HG03066 (cell line): ENCODE results near the gene PADI2.

Source experiments
- ATAC-seq: cut with Tn5 transposase; IDR thresholded peaks from one replicate; pipeline ENCODE4 v1.9.1; 2021; ENCODE audit warnings: low read depth; ENCODE audit not compliant: unreplicated experiment

Gene PADI2

DNA sequence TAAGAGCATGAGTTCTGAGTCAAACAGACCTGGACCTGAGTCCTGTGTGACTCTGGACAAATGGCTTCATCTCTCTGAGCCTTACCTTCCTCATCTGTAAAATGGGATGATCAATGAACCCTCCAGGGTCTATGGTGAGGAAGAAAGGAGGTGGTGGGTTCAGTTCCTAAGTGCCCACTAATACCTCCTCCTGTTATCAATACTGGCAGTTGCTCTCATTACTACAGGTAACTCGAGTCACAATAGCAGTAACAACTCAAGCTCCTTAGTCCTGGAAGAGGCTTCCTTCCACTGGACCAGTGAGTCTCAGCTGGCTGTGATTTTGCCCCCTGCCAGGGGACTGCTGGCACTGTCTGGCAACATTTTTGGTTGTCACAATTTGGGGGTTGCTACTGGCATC, 2.6 kb downstream of the PADI2 start:
- ATAC-seq, result no peak

DNA sequence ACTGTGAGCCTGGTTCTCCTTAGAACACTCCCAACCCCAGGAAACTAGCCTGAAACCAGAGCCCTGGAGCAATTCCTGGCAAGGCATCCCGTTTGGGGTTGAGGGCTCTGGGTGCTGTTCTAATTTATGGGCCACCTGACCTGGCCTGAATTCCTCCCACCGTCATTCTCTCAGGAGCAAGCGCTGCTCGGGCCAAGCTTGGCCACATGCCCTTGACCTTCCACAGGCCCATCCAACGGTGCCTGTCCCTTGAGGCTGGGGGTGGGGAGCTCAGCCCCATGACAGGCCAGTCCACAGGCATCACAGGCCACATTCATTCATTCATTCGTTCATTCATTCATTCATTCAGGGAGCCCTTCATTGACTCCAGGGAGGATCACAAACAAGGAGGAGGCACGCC, 5.3 kb downstream of the PADI2 start:
- ATAC-seq, result no peak

DNA sequence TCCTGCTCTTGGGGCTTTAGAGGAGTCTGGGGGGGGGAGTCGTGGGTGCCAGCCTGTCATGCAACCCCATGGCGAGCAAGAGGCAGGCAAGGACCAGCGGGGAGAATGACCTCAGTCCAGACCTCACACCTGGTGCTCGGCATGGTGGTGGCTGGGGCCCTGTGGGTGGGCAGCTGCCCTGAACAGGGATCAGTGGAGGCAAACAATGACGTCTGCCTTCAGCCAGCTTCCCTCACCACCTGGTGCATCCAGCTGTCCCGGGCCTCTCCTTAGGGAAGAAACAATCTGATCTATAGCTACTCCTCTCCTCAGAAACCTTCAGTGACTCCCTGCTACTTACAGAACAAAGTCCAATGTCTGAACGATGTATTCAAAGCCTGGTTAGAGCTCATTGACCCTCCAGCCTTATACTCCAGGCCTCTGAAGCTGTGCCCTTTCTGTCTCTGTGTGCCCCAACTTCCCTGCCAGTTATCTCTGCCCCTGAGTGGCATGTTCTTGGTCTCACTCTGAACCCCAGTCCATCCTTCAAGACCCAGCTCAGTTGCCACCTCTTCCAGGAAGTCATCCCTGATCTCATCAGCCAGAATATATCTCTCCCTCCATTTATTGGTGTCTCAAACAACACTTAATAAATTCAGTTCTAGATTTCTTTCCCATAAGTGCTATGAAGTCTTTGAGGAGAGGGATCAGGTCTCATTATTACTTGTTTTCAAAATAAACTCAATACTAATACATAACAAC, 6.6 kb downstream of the PADI2 start:
- no peak for ATAC-seq

DNA sequence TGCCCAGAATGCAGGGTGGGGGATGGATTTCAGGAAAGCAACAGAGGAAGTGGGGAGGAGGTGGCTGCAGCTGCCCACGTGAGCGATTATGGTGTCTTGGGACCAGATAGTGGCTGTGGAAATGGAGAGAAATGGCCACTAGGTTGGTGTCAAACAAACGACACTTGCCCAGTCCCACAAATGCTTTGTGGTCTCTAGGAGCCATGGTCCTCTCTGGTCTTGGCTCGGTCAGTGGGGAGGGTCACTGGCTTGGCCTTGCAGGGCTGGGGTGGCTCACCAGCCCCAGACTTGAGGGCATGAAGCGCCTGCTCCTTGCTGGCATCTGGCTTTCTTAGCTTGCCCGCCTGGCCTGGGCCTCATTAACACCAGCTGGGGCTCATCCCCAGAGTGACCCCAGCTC, 7.2 kb downstream of the PADI2 start:
- no peak for ATAC-seq

DNA sequence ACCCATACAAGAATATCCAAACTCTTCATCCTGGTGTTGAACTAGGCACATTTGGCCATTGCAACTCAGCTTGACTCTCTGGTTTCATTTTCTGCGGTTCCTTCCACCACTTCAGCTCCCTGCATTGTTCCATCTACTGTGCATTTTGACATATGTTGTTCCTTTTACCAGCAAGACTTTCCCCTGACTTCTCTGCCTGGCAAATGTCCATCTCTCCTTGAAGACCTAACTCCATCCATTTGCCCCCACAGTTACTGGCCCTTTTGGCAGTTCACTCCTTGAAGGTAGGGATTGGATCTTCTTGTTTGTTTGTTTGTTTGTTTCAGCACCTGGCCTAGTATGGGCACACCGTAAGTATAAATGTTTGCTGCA, 8.7 kb downstream of the PADI2 start:
- ATAC-seq, result no peak

DNA sequence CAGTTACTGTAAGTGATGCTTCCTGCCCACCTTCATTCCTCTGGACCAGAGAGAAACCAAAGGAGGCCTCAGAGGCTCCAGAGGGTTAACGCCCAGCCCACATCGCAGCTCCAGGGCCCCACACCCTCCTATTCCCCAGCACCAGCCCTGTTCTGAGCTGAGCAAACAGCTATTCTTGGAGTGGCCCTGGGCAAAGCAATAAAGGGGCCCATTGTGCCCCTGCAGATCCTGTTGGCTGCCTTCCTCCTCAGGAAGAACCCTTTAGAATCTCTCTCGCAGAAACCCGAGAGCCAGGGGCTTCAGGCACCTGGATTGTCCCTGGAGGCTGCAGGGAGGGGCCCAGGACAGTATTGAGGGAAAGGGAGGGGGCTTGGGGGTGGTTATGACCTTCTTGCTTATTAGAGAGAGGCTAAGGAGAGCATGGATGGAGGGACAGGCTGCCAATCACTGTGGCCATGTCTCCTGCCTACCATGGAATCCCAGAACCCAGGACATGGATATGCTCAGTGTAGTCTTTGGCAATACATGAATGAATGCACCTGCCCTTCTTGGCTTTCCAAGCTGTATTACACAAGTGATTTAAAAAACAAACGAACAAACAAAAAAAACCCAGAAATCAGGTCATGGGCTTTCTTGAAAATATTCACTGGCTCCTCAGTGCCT, 9.2 kb downstream of the PADI2 start:
- no peak for ATAC-seq

DNA sequence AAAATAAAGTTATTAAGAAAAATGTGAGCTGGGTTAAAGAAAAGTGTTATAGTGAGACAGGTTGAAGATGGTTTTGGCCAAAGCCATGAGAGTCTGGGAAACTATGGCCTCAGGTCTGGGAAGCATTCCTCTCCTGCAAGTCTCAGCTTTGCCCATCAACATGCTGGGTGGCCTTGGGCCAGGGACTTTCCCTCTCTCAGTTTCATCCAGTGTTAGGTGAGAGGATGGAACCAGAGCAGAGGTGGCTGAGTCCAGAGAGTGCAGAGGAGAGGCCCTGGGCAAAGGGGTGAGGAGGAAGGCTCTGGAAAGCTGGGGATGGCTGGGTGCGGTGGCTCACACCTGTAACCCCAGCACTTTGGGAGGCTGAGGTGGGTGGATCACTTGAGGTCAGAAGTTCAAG, 10.5 kb downstream of the PADI2 start:
- no peak for ATAC-seq

DNA sequence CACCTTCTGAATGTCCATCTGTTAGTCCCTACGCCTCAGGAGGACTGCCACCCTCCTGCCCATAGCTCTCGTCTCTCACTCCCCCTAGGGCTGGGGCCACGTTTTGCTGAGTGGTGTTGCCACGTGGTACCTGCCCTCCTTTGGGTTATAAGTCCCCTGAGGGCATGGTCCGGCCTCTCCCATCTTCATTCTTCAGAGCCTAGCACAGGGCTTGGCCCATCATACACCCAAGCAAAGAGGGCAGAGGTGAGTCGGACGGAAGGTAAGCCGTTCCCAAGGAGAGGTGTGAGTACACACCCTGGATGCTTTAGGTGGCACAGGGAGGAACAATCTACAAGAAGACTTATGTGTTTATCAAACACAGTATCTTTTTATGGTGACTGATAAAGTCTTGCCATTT, 10.9 kb downstream of the PADI2 start:
- ATAC-seq, result no peak

DNA sequence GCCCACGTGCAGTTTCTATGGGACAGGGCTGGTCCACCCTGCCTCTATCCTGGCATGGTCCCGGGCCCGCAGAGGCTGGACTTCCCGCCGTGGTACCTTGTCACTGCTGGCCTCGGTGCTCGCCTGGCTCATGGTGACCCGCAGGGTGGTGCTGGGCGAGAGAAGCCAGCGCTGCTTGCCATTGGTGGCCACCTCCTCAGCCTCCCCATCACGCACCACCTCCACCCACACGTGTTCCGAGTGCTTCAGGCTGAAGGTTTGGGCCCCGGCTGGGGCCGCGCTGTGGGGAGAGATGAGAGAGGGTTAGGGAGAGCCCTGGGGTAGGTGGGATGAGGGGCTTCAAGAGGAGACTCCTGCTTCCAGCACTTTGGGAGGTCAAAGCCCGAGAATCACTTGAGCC, 14.5 kb downstream of the PADI2 start:
- ATAC-seq, result no peak

DNA sequence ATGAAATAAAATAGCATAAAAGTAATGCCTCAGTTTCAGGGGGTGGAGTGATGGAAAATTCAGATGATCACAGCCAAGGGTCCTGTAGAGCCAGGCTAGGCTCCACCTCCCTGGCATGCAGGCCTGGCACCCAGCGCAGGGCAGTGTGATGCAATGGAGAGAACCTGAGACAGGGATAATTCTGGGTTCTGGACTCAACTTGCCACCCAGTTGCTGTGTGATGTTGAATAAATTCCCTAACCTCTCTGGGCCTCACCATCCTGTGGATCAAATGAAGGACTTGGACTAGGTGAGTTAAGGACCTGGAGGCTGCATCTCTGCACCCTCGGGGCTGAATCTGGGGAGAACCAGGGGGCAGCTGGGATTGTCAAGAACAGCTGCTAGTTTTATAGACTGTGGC, 17.0 kb downstream of the PADI2 start:
- no peak for ATAC-seq

DNA sequence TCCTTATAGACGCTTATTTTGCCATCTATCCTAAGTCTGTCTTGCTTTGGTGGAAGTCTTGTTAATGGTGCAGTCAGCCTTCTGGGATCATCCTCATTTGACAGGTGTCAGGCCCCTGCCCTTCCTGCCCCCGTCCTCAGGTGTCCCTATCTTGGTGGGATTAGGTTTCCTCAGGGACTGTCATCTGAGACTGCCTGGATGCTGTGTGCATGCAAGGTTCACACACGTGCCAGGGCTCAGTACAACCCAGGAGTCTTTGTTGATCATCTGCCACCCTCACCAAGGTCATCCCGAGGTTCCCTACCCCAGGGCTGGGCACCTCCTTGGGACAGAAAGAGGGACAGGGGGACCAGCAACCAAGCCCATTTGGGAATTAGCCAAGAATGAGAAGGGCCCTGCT, 18.0 kb downstream of the PADI2 start:
- no peak for ATAC-seq

DNA sequence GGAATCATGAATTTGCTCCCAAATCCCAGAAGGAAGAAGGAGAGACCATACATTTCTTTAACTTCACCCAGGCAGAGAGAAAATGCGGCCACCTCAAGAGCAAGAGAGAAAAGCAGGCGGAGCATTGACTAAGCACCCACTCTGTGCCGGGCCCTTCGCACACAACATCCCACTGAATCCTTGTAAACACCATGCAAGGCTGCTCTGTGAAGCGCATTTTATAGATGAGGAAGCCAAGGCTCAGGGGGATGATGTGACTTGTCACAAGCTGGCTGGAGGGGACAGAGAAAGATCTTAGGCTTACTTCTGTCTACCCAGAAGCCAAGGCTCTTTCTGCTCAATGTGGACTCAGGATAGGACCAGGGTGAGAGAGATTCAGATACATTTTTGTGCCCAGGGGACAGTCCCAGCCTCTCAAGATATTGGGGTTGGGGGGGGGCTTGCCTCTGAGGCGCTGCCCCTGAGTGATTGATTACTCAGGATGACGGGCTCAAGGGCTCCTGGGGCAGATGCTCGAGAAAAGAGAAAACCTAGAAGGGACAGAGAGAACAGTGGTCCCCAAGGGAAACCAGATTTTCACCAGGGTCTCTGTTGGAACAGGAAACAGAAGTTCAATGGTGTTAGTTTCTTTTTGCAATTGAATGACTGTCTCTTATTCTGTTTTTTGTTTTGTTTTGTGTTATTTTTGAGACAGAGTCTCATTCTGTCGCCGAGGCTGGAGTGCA, 19.5 kb downstream of the PADI2 start:
- no peak for ATAC-seq

DNA sequence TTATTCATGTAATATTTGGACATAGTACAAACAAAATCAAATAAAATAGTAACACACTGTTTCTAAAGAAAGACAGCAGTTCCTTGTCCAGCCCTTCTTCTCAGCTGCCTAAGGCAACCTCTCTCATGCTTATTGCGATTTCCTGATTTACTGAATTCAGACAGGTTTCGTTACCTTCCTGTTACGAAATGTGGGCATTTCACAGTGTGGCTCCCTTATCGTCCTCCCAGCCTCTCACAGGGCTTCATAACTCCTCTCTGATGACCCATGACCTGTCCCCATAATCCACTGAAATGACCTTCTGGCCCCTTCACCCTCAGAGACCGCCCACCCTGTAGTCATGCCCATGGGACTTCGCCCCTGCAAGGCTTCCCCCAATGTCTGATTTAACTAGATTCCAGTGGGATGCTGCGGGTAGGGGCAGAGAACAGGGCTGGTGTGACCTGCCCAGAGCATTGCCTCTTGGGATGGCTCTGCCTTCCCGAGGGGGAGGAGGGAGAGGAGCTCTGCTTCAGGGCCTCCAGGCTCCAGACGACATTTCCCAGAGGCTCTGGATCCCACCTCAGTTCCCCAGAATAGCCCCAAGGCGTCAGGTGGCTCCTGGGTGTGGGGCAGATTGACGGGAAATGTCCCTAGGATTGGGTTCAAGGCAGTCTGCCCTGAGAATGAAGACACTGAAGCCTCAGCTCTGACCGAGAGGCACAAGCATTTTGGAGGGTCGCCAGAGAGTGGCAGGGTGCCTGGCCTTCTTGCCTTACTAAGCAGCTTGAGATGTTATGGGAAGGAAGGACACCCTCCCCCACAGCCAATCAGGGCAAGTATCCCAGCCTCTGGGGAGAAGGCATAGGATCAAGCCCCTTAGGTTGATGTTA, 20.6 kb downstream of the PADI2 start:
- no peak for ATAC-seq

DNA sequence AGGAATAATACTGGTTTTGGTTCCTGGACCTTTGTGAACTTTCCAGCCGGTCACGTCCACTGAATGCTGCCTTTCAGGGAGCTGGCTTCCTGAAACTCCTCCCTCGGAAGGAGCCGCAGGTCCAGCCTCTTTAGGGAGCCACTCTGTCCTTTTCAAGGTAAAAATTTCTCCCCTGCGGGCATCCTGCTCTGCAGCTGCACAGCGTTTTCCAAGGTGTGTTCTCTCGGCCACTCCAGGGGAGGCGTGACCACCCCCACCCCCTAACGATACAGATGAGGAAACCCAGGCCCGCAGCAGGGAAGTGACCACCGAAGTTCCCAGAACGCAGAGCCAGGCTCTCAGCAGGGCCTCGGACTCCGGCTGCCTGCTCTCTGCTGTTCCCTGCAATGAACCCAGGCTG, 21.5 kb downstream of the PADI2 start:
- ATAC-seq, result no peak

DNA sequence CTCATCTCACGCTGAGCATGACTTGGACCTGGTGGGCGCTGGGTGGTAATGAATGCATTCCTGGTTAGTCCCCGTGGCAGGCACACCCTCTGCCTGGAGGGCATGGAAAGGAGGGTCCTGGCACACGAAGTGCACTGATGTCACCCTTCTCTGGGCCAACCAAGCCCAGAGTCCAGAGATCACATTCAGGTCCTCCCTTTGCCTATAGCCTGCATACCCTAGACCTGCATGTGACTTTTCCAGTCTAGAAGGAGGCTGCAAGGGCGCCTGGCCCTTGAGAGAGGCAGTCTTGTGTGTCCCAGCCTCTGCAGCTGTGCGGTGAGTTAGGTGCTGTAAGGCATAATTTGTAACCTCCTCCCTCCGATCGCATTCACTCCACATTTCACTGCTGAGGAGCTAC, 22.1 kb downstream of the PADI2 start:
- ATAC-seq, result no peak

DNA sequence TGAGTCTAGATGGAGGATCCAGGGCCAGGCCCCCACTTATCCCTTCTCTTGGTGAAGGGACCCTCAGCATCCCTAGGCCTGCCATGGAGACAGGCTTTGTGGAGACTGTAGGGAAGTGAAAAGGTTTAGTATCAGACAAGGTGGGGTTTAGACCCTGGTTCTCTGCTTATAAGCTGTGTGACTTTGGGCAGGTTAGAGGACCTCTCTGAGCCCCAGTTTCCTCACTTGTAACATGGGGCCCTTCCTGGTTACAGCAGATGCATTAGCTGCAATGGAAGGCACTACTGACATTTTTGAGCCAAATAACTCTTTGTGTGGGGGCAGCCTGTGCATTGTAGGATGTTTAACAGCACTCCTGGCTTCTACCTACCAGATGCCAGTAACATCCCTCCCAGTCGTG, 22.7 kb downstream of the PADI2 start:
- no peak for ATAC-seq

DNA sequence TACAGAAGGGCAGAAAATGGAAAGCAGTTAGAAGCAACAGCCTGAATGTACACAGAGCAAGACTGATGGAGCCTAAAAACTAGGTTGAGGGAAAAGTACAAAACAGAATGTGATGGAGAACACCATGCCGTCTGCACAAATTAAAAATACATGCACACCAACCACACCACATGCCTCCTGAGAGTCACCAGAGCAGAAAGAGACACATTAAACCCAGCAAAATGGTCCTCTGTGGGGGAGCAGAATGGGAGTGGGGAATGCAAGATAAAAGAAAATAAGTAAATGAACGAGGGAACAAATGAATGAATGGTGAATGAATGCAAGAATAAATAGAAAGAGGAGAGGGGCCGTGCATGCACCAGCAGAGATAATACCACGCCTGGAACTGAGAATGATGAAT, 24.1 kb downstream of the PADI2 start:
- ATAC-seq, result no peak

DNA sequence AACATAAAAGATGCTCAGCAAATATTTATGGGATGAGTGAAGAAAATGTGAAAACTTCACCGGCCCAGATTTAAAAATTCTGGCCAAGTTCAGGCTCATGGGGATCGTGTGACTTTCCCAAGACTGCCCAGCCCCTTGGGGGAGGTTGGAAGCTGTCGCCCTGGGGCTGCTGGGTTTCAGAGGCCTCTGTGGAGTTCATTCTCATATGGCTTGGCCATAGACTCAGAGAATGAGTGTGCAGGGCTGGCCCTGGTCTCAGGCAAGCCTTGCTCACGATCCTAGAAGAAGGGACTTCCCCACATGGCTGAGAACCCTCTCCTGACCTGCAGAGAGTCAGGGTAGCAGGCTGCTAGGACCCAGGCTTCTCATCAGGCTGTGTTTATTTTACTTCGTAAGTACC, 24.6 kb downstream of the PADI2 start:
- ATAC-seq, result no peak

DNA sequence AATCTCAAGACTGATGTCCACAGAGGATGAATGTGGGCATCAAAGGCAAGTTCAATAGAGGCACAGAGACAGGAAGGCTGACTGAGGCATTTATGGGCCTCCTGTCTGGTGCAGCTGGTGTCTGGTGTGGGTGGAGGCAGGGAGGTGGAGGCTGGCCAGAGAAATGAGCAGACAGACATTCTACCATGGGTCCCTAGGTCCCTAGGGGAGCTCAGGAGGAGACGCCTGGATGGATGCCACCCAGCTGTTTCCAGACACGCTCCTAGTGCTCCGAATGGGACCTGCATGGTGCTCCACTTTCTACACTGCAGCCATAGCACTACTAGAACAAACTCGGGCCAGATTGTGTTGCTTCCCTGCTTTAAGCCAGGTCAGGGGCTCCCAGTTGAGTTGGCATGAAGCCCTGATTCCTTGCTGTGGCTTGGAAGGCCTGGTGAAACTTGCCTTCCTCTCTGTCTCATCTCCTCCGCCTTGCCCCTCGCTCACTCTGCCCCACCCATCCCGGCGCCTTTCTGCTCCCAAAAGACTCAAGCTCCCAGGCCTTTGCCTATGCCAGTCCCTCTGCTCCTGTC, 25.3 kb downstream of the PADI2 start:
- ATAC-seq, result no peak

DNA sequence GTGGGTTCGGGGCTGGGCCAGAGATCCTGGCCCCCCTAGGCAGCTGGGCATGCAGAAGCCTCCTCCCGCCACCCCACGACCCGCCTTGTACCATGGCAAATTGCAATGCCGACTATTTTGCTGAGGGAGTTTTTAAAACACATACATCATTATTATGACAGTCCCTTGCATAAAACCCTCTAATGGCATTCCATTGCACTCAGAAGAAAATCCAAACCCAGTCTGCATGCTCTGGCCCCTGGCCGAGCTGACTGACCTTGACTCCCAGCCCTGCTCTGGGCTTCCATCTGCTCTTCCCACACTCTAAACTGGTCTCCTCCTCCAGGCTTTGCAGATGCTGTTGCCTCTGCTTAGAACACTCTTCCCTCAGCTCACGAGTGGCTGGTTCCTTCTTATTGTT, 28.0 kb downstream of the PADI2 start:
- ATAC-seq, result no peak

DNA sequence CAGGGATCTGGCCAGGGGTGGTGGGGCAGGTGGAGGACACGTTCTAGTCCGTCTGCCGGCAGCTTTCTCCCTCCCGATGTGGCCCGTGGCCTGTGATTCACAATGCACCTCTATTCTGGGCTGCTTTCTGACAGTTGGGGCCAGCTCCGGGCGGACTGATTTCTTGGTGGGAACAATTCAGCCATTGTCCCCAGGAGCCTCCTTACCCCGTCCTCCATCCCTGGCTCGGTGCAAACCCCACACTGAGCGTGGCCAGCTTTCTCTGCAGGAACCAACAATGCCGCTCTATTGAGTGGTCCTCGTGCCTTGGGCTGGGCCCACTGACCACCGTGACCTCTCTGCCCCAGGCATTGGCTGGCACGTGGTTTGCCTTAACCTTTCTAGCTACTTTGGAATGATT, 29.7 kb downstream of the PADI2 start:
- ATAC-seq, result no peak
